Measurements from ENCODE around the gene TSPAN16.

DNA sequence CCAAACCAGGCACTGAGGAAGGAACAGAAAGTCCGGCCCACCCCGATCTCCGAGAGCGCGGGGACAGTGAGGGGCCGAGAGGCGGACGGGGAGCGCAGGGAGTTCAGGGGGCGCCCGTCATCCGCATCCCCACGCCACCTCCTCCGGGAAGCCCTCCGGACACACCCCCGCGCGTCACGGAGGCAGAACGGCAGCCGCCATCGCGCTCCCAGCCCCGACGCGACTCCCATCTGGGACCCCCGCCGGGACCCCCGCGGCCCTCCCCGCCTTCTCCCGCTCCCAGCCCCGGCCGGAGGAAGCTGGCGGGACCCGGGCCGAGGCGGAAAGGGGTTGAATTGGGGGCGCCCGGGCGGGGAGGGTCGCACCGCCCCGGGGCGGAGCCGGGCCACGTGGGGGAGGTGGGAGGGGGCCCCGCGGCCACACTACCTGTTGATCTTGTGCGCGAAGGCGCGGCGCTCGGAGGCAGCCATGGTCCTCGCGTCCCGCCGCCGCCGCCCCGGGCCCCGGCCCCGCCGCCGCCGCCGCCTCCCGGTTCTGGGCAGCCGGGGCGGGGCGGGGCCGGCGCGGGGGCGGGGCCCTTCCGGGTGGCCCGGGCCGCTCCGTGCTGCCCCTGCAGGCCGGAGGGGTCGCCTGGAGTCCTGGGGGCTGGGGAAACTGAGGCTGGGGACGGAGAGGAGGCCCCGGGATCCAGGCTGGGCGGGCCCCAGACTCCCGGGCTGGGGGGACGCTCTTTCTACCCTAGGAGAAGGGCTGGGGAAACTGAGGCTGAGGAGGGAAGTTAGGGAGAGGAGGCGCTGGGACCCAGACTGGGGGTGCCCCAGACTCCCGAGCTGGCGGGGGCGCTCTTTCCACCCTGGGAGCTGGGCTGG, 33.8 kb upstream of the TSPAN16 start, which contains the start of gene DOCK6:
- peak; percentile 78 for TF ChIP-seq CTCF (conservative IDR thresholded peaks at IDR 0.05; ENCODE audit: low read length)
- TF ChIP-seq EZH2phosphoT487 (IDR thresholded peaks at IDR 0.05; ENCODE audit: borderline replicate concordance, low read depth, low read length), result no peak

Data from OCI-LY7 (cell line).